ENCODE results near the gene USP28.
"Not testable (repeated sequence)": the region's sequence is repeated elsewhere in the genome, so short reads cannot be mapped to it uniquely, and the experiment has no call there.

USP28 gene

DNA sequence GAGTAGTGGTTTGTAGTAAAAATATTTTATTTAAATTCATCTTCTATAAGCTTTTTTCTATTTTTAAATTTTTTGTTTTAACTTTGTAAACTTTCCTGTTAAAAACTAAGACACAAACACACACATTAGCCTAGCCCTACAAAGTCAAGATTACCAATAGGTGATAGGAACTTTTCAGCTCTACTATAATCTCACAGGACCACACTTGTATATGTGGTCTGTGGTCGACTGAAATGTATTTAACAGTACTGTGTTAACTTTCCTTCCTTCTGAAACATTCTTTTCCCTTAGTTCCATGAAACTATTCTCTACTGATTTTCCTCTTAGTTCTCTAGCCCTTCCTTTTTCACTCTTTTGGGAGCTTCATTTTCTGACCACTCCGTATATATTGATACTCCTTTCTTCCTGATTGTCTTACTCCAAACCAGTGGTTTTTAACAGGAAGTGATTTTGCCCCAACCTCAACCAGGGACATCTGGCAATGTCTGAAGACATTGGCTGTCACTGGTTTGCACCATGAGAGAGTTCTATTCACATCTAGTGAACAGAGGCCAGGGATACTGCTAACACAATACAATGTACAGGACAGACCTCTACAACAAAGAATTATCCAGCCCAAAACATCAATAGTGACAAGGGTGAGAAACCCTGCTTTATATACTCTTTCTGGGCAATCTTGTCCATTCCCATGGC lies 110.7 kb downstream of the USP28 start:
- DNase-seq, result no peak

DNA sequence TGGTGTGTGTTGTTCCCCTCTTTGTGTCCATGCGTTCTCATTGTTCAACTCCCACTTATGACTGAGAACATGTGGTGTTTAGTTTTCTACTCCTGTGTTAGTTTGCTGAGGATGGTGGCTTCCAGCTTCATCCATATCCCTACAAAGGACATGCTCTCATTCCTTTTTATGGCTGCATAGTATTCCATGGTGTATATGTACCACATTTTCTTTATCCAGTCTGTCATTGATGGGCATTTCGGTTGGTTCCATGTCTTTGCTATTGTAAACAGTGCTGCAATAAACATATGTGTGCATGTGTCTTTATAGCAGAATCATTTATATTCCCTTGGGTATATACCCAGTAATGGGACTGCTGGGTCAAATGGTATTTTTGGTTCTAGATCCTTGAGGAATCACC lies 112.3 kb downstream of the USP28 start:
- DNase-seq, result not testable (repeated sequence)

DNA sequence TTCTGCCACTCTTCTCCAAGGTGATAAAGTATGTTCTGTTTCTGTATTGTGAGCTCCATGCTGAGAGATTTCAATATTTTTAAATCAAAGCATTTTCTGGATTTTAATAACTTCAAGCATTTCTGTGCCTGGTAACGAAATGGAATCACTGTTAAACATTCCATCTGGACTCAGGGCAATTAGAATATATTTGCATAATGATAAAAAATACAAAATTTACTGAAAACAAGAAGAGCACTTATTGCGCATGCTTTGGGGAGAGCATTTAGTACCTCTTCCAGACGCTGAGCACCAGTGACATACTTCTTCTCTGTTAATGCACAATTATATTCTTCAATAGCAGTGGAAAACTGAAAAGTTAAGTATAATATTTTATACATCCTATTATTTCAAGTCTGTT lies 115.1 kb downstream of the USP28 start:
- DNase-seq, result no peak

DNA sequence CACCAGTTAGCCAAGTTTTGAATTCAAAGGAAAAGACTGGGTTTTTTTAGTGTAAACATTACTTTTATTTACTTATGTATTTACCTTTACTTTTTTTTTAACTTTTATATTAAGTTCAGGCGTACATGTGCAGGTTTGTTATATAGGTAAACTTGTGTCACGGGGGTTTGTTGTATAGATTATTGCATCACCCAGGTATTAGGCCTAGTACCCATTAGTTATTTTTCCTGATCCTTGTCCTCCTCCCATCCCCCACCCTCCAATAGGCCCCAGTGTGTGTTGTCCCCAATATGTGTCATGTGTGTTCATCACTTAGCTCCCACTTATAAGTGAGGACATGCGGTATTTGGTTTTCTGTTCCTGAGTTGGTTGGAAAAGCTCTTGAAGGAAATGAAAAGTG lies 122.4 kb downstream of the USP28 start:
- DNase-seq, result no peak
